ENCODE data around the gene PHYHIPL. TPM values are rescaled to one million over a fixed set of nuclear protein-coding genes. Genes with fewer than 3 reads are reported as not detected.
"Not testable (repeated sequence)": the region's sequence is repeated elsewhere in the genome, so short reads cannot be mapped to it uniquely, and the experiment has no call there.

The PHYHIPL gene
- total and polyA plus RNA-seq, 9 donors, result 0.11 to 3.7 (median 0.55) TPM; not detected in 2

GRCh38 chr10:59216178-59216869, 39.9 kb downstream of the PHYHIPL start:
- 58 to 62% (median 59%) methylated on average over 4 of the region's 4 CpGs for WGBS, 3 donors
- TF ChIP-seq CTCF (IDR thresholded peaks at IDR 0.05), result no peak
- TF ChIP-seq EP300 (IDR thresholded peaks at IDR 0.05), result no peak
- H3K4me3 ChIP-seq, result no peak overlapping the region
- H3K36me3 ChIP-seq, result no peaks in the 10 kb centered on the region
- H3K27ac ChIP-seq, result no peak overlapping the region
- DNase-seq, result no peak
- intact Hi-C loops (cut with DNase I), result no loop called here
- no peaks in the 10 kb centered on the region for H3K9me3 ChIP-seq
- H3K4me1 ChIP-seq (ENCODE audit: insufficient read depth), result no peaks in the 10 kb centered on the region
- H3K27me3 ChIP-seq, result no peaks in the 10 kb centered on the region

- no peaks in the 10 kb centered on the region for H3K4me1 ChIP-seq (ENCODE audit: insufficient read depth)
- no peaks in the 10 kb centered on the region for H3K27me3 ChIP-seq
- no peak overlapping the region for H3K4me3 ChIP-seq
- H3K9me3 ChIP-seq, result no peaks in the 10 kb centered on the region
- H3K27ac ChIP-seq, result no peak overlapping the region
- intact Hi-C loops (cut with DNase I), result loop anchor here in 1 of 4 donors (10.0 kb wide), 1 partner anchor 268 kb away; no protein-coding TSS in a partner anchor
- DNase-seq, result no peak
- no peaks in the 10 kb centered on the region for H3K36me3 ChIP-seq
- no peak for TF ChIP-seq CTCF (IDR thresholded peaks at IDR 0.05)
- TF ChIP-seq EP300 (IDR thresholded peaks at IDR 0.05), result no peak
- TF ChIP-seq POLR2A (IDR thresholded peaks at IDR 0.05), result no peak
Measured at GRCh38 chr10:59222788-59223187, 46.3 kb downstream of the PHYHIPL start.

- H3K4me1 ChIP-seq (ENCODE audit: insufficient read depth); H3K4me3 ChIP-seq; H3K27me3 ChIP-seq; H3K36me3 ChIP-seq; H3K27ac ChIP-seq; H3K9me3 ChIP-seq; DNase-seq: not testable (repeated sequence)
- intact Hi-C loops (cut with DNase I), result loop anchor here in 1 of 4 donors (10.0 kb wide), 1 partner anchor 269 kb away; no protein-coding TSS in a partner anchor
- WGBS, 3 donors, result 55 to 64% (median 60%) methylated on average over 2 of the region's 2 CpGs
Measured at GRCh38 chr10:59223597-59223996, 47.2 kb downstream of the PHYHIPL start.

- intact Hi-C loops (cut with DNase I), result loop anchor here in 1 of 4 donors (10.0 kb wide), 1 partner anchor 270 kb away; no protein-coding TSS in a partner anchor
Measured at GRCh38 chr10:59225211-59225610, 48.8 kb downstream of the PHYHIPL start.

More at GRCh38 chr10:59225211-59225610, 48.8 kb downstream of the PHYHIPL start:
- H3K4me1 ChIP-seq (ENCODE audit: insufficient read depth), result no peaks in the 10 kb centered on the region
- H3K27me3 ChIP-seq, result no peaks in the 10 kb centered on the region
- no peak overlapping the region for H3K4me3 ChIP-seq
- no peaks in the 10 kb centered on the region for H3K9me3 ChIP-seq
- DNase-seq, result no peak
- TF ChIP-seq POLR2A (IDR thresholded peaks at IDR 0.05), result no peak
- TF ChIP-seq CTCF (IDR thresholded peaks at IDR 0.05), result no peak
- TF ChIP-seq EP300 (IDR thresholded peaks at IDR 0.05), result no peak
- H3K36me3 ChIP-seq, result no peaks in the 10 kb centered on the region
- H3K27ac ChIP-seq, result no peak overlapping the region
